PC-3 (cell line): Measurements from ENCODE around the gene MYO3B.

ENCODE experiments used
- CTCF ChIP-seq: fragments of 300-600 bp; sonication (generic); conservative IDR thresholded peaks from 2 replicates; pipeline ENCODE4 v1.5.1; 2017; ENCODE audit warnings: antibody characterized with exemption, low read depth, mild to moderate bottlenecking, low read length
- EZH2phosphoT487 ChIP-seq: fragments of 300-600 bp; sonication (generic); IDR thresholded peaks from 2 replicates; pipeline ENCODE4 v1.6.1; 2018; ENCODE audit warnings: mild to moderate bottlenecking, antibody characterized with exemption, low read length, borderline replicate concordance

DNA sequence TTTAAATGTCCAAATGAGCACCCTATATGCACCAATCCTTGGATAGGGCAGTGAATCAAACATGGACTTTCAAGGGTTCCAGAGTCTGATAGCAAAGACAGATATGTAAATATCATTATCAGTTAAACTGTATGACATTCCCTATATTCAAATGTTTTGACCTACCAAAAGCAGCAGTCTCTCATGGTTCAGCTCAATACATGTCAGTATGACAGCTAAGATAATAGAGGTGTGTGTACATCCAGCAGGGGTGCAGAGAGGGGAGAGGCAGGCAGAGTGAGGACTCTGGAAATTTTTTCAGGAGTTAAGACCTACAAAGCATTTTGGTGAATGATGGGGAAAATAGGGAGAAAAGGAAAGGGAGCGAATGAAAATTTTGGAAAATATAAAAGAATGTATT, 106.3 kb downstream of the MYO3B start:
- TF ChIP-seq CTCF (no peak), EZH2phosphoT487 (no peak)
